Right renal cortex interstitium (tissue), 3 donors: ENCODE results near the gene WDR41. TPM values are rescaled to one million over a fixed set of nuclear protein-coding genes. Genes with fewer than 3 reads are reported as not detected.
"Not testable (repeated sequence)": the region's sequence is repeated elsewhere in the genome, so short reads cannot be mapped to it uniquely, and the experiment has no call there.

Experiments used
- DNase-seq, 3 donors: peaks; one replicate each; pipeline ENCODE4 v3.0.0-alpha.2; 2013; ENCODE audit warnings: low read depth in 3 of 3, low spot score in 2 of 3
- polyA plus RNA-seq, 3 donors: library from polyadenylated mRNA; unstranded; fragments of 120-200 nt; gene quantifications; one replicate each; pipeline ENCODE4 v1.2.1, GENCODE V29; 2013; ENCODE audit not compliant: insufficient read length in 3 of 3

WDR41 gene, protein sequence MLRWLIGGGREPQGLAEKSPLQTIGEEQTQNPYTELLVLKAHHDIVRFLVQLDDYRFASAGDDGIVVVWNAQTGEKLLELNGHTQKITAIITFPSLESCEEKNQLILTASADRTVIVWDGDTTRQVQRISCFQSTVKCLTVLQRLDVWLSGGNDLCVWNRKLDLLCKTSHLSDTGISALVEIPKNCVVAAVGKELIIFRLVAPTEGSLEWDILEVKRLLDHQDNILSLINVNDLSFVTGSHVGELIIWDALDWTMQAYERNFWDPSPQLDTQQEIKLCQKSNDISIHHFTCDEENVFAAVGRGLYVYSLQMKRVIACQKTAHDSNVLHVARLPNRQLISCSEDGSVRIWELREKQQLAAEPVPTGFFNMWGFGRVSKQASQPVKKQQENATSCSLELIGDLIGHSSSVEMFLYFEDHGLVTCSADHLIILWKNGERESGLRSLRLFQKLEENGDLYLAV
- polyA plus RNA-seq = 10 to 100 TPM; 57.3 to 63.3 (median 61.3) TPM

DNA sequence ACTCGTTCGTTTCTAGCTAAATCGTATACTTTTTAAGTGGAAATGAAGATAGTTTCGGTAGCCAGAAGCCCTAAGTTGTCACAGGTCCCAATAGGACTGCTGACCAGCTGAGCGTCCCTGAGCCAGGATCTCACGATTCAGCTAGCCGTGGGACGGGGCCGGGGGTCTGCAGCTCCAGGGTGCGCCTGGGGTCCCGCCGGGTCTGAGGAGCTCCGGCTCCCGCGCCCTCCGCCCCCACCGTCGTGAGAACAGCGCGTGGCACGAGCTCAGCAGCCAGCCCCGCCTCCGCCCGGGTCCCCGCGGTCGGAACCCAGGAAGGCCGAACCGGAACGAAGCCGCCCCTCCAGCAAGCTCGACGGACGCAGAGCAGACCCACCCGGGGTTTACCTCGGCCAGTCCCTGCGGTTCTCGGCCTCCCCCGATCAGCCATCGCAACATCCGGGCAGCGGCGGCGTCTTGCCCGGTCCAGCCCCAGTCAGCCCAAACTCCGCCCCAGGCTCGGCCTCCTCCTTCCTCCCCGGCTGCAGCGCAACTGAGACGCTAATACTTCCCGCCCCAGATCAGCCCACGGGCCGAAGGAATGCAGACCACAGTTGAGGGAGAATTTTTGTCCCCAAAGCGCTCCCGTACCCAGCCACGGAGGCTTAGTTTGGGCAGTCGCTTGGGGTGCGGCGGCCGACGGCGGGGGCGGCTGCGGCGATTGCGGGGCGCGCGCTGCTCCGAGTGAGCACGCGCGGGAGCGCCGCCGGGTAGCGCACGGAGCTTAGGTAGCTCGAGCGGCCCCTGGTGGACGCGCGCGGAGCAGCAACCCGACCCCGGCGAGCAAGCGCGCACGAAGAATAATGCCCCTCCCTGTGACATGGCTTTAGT lies at the start of gene WDR41:
Gene WDR41 (minus strand): TSS at position 534 of the 870 bp plus-strand sequence. CDS start 96 bp downstream, at position 438.
- peak; percentile 88 to 95 (median 90) for DNase-seq

DNA sequence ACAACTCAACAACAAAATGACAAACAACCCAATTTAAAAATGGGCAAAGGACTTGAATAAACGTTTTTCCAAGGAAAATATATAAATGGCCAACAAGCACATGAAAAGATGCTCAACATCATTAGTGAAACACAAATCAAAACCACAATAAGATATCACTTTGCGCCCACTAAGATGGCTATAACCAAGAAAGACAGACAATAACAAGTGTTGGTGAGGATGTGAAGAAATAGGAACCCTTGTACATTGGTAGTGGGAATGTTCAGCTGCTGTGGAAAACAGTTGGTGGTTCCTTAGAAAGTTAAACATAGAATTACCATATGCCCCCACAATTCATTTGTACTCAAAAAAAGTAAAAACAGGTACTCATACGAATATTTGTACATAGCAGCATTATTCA lies 39.2 kb upstream of the WDR41 start:
- DNase-seq = no peak

DNA sequence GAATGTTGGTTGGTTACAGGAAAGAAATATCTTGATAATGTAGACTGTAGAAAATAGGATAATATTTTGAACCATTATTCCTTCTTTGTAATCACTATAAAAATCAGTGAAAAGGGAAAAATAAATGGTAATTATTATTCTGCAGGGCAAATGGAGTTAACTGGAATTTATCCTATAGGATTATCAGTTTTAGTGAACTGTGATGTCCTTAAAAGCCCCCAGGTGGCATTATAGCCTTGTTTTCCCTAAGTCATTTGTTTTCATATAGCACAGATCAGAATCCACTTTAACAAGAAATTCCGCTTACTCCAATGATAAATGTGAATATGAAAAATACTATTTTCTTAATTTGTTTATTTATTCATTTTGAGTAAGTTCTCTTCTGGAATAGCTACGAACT lies 26.2 kb upstream of the WDR41 start:
- DNase-seq = no peak

DNA sequence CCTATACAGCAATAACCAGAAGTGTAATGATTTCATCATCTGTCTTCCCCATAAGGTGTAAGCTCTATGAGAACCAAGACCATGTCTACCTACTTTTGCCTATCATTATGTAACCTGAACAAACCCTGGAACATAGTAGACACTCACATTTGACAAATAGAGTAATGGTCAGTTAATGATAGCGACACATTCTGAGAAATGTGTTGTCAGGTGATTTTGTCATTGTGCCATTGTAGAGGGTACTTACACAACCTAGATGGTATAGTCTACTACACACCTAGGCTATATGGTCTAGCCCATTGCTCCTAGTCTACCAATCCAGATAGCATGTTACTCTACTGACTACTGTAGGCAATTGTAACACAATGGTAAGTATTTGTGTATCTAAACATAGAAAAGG lies 22.3 kb upstream of the WDR41 start:
- no peak for DNase-seq

DNA sequence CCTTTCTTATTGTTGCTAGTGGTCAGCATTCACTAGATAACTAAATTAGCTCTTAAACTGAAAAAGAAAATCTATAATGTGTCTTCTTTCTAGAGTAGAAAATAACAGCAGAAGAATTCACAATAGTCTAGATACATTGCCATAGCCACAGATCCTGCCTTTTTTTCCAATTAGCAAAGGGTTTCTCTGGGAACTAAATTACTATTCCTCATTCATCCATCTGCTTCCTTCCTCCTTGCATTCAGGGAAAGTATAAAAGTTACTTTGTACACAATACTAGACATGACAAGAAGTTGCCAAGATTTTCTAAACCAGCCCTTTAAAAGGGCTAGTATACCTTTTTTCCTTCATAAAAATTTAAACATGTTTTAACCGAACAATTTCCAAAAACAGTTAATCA lies 21.2 kb upstream of the WDR41 start:
- DNase-seq = no peak

DNA sequence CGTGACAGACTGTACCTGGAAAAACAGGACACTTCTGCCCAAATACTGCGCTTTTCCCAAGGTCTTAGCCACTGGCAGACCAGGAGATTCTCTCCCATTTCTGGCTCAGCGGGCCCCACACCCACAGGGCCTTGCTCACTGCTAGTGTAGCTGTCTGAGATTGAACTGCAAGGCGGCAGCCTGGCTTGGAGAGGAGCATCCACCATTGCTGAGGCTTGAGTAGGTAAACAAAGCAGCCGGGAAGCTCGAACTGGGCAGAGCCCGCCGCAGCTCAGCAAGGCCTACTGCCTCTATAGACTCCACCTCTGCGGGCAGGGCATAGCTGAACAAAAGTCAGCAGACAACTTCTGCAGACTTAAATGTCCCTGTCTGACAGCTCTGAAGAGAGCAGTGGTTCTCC lies 9.0 kb upstream of the WDR41 start:
- not testable (repeated sequence) for DNase-seq

DNA sequence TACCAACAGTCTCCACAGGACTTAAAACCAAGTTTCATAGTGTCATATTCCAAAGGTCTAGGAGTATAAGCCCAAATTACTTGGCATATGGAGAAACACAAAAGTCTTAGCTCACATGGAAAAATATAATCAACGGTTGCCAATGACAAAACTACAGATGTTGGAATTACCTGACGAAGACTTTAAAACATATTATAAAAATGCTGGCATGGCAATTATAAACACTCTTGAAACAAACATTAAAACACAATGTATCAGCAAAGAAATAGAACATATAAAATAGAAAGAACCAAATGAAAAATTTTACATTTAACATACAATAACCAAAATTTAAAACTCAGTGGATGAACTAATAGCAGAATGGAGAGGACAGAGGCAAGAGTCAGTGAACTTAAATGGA lies 7.9 kb upstream of the WDR41 start:
- no peak for DNase-seq

DNA sequence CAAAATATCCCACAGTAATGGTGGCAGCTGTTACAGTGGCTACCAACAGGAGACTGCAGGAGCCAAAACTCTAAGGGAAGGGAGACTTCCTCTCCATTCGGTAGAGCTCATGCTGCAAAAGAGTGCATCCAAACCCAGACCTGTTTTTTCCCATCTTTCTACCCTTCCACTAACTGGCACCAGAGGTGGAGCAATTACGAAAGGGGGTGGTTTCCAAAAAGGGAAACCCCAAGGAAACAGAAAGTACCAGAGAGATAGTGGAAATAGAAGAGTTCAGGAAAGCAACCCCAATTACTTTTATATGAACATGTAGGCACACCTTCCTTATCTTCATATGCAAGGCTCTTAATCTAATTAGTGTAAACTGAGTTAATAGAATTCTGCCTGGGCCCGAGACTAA lies 7.3 kb upstream of the WDR41 start:
- no peak for DNase-seq

DNA sequence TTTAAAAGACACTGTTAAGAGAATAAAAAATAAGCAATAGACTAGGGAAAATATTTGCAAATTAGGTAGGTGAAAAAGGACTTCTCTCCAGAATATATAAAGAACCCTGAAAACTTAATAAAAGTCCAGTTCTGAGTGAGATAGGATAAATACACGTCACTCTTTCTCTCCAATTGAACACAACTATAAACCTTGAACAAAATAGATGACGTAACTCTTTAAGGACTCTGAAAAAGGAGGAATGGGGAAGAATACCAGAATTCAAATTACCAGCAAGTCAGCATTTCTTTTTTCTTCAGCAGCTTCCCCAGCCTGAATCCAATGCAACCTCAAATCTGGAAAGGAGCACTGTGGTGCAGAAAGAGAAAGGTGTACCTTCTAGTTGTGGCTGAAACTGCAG lies 6.8 kb upstream of the WDR41 start:
- DNase-seq = no peak

DNA sequence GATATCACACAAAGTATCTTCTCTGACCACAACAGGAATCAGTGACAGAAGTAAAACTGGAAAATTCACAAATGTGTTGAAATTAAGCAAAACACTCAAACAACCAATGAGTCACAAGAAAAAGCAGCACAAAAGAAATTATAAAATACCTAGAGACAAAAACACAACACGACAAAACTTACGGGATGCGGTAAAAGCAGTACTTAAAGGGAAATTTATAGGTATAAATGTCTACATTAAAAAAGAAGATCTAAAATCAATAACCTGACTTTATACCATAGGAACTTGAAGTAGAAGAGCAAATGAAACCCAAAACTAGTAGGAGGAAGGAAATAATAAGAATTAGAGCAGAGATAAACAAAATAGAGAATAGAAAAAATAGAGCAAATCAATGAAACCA lies 2.8 kb upstream of the WDR41 start:
- DNase-seq = no peak

DNA sequence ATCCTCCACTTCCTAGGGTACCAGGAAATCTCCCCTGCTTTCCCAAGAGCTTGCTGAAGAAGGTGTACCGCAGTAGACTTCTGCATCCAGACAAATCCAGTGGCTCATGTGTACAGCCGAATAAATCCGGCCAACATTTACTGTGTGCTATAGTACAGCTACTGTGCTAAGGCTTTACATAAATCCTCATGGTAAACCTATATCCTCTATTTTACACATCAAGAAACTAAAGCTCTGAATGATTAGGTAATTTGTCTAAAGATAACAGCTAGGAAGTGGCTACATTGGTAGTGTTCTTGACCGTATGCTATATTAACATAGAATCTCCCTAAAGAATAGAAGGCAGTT lies 511 bp upstream of the WDR41 start:
- no peak for DNase-seq

DNA sequence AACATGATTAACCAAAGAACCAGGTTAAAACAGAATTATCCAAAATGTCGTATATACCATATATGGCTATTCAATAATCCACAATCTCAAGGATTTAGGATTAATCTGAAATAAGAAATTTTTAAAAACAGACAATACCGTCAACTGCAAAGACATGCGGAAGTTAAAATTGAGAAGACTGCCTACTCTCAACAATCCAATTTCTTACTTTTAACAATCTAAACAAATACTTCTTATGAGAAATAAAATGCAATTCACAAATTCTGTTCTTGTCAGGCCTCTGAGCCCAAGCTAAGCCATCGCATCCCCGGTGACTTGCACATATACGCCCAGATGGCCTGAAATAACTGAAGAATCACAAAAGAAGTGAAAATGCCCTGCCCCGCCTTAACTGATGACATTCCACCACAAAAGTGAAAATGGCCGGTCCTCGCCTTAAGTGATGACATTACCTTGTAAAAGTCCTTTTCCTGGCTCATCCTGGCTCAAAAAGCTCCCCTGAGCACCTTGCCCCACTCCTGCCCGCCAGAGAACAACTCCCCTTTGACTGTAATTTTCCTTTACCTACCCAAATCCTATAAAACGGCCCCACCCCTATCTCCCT lies 1.3 kb downstream of the WDR41 start:
- DNase-seq = not testable (repeated sequence)

DNA sequence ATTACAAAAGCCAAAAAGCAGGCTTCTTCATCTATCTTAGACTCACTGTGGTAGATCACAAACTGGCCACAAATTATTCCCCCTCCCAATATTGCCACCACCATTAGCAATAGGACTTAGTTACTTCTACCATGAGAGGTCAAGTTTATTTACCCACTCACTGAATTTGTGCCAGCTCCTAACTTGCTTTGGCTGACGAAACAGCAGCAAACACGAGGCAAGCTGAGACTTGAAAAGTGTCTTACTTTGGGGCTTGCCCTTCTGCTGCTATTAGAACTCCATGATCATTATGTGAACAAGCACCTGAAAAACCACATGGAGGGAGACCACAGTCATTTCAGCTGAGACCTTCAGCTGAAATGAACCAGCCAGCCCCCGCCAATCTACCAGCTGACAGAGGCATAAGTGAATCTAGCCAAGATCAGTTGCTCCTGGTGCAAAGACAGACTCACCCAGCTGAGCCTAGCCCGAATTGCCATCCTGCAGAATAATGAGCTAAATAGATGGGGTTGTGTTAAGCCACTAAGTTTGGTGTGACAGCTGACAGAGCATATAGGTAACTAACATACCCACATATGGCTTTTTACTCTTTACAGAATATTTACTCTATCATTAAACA lies 5.7 kb downstream of the WDR41 start:
- no peak for DNase-seq

DNA sequence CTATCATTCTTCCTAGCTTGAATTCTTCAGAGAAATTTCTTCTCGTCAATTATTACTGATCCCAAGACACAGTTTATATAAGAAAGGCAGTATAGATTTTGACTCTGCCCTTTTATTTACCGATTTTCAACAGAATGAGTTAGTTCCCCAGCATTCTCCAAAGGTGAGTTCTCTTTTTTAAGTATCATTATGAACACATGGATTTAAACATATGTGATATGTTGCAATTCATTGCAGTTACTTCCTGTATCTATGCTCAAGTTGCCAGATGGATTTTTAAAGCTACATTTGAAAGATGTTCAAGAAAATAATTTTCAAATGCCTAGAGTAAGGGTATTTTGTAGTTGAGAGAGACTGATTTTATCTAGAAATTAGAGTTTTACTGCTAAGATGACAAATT lies 8.4 kb downstream of the WDR41 start:
- DNase-seq = no peak

DNA sequence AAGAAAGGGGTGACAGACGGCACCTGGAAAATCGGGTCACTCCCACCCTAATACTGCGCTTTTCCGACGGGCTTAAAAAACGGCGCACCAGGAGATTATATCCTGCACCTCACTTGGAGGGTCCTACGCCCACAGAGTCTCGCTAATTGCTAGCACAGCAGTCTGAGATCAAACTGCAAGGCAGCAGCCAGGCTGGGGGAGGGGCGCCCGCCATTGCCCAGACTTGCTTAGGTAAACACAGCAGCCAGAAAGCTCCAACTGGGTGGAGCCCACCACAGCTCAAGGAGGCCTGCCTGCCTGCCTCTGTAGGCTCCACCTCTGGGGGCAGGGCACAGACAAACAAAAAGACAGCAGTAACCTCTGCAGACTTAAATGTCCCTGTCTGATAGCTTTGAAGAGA lies 17.1 kb downstream of the WDR41 start:
- DNase-seq = not testable (repeated sequence)

DNA sequence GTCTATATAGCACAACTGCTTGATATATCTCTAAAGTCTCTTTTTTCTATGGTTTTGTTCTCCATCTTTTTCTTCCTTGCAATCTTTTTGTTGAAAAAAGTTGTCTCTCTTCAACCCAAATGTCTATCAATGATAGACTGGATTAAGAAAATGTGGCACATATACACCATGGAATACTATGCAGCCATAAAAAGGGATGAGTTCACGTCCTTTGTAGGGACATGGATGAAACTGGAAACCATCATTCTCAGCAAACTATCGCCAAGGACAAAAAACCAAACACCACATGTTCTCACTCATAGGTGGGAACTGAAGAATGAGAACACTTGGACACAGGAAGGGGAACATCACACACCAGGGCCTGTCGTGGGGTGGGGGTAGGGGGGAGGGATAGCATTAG lies 23.2 kb downstream of the WDR41 start:
- not testable (repeated sequence) for DNase-seq

DNA sequence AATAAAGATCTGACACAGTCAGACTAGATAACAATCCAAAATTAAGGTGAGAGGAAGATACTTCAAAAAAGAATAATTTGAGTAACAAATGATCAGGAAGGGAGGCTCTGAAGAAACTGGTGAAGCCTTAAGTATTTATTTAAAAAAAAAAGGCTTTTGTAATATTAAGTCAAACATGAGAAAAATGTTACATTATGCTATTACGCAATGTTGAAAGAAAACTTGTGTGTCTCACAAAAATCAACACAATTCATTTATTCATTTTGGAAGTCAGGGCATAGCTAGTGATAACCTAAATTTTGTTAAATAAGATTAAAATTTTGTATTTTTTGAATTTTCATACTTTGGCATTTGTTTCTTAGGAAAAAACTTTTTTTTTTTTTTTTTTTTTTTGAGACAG lies 28.2 kb downstream of the WDR41 start:
- no peak for DNase-seq

DNA sequence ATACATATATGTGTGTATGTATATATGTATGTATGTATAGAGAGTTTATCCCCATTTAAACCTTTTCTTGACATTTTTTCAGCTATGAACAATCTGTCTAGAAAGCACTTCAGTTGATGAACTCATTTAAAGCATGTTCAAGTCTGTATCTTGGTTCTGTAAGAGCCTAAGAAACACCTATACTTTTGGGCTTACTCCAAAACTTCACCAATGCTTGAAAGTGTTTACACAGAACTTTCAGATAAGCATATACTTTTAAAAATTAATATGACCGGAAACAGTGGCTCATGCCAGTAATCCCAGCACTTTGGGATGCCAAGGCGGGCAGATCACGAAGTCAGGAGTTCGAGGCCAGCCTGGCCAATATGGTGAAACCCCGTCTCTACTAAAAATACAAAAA lies 30.8 kb downstream of the WDR41 start:
- DNase-seq = no peak

DNA sequence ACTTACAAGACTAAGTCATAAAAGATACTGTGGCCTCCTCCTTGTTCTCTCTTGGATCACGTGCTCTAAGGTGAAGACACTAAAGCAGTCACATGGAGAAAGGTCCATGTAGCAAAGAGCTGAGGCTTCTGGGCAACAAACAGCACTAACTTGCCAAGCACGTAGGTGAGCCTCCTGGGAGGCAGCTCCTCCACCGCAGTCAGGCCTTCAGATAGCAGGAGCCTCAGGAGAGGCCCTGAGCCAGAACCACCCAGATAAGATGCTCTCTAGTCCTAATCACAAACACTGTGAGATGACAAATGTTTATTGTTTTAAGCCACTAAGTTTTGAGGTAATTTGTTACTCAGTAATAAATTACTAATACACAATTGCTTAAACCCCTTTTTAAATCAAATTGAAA lies 38.0 kb downstream of the WDR41 start:
- DNase-seq = no peak

DNA sequence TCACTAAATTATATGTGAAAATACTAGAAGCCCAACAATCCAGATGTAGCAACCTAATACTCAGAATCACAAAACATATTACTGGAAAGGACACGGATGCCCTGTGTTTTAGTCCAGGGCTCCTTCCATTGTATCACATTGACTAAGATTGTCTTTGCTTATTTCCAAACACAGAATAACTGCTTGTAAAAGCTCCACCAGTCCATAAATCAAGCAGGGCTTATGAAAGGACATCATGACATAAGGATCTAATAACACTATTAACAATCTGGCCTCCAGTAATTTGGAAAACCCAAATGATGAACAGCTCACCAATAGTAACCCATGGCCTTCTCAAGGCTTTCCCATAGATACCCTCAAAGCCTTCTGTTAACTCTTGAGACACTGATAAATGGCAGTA lies 39.8 kb downstream of the WDR41 start:
- DNase-seq = no peak

DNA sequence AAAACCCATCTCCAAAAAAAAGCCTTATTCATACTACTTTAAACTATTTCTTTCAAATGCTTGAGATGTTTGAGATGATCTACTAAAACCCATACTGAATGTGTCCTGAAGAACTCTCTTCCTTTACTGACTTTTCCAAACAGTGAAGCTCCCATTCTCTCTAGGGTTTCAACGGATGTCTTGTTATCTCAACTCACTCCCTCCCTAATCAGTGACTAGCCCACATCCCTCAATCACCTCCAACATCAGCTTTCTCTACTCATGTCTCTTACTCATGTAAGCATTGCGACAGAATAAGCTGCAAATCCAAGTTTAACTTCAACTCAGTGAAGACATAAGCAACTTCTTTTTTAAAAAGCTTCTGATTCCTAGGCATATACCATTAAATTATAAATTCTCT lies 42.1 kb downstream of the WDR41 start:
- DNase-seq = no peak
